NCI-H510A (cell line): Measurements from ENCODE around the gene HS6ST2.

Source experiments
- DNase-seq: peaks from one replicate; lab custom pipeline; 2025; lab: John Stamatoyannopoulos, UW

Gene HS6ST2

GRCh38 chrX:132673331-132673730 is 285.1 kb downstream of the HS6ST2 start:
- DNase-seq: no peak

- no peak for DNase-seq
Measured at GRCh38 chrX:132671229-132671641, 287.2 kb downstream of the HS6ST2 start.

GRCh38 chrX:132669142-132669541 is 289.3 kb downstream of the HS6ST2 start:
- DNase-seq: no peak

- no peak for DNase-seq
Measured at GRCh38 chrX:132668178-132668577, 290.3 kb downstream of the HS6ST2 start.

- no peak for DNase-seq
Measured at GRCh38 chrX:132665676-132666075, 292.8 kb downstream of the HS6ST2 start.

- peak; percentile 6 for DNase-seq
Measured at GRCh38 chrX:132664273-132664672, 294.2 kb downstream of the HS6ST2 start.

- no peak for DNase-seq
Measured at GRCh38 chrX:132662844-132663243, 295.6 kb downstream of the HS6ST2 start.

GRCh38 chrX:132657876-132658275 is 300.6 kb downstream of the HS6ST2 start:
- no peak for DNase-seq

GRCh38 chrX:132652871-132653270 is 305.6 kb downstream of the HS6ST2 start:
- DNase-seq: no peak

- no peak for DNase-seq
Measured at GRCh38 chrX:132651421-132652086, 306.9 kb downstream of the HS6ST2 start.

GRCh38 chrX:132648895-132649294 is 309.5 kb downstream of the HS6ST2 start:
- no peak for DNase-seq

GRCh38 chrX:132639446-132639845 is 319.0 kb downstream of the HS6ST2 start:
- no peak for DNase-seq

- DNase-seq: no peak
Measured at GRCh38 chrX:132638313-132638712, 320.1 kb downstream of the HS6ST2 start.

- no peak for DNase-seq
Measured at GRCh38 chrX:132636080-132636479, 322.3 kb downstream of the HS6ST2 start.

GRCh38 chrX:132634521-132634920 is 323.9 kb downstream of the HS6ST2 start:
- DNase-seq: no peak

GRCh38 chrX:132631579-132632232 is 326.7 kb downstream of the HS6ST2 start:
- DNase-seq: no peak

GRCh38 chrX:132624466-132624865 is 334.0 kb downstream of the HS6ST2 start:
- no peak for DNase-seq

GRCh38 chrX:132623942-132624341 is 334.5 kb downstream of the HS6ST2 start:
- DNase-seq: no peak

GRCh38 chrX:132623300-132623699 is 335.1 kb downstream of the HS6ST2 start:
- DNase-seq: no peak

- no peak for DNase-seq
Measured at GRCh38 chrX:132622130-132622529, 336.3 kb downstream of the HS6ST2 start.

GRCh38 chrX:132618810-132619209 is 339.6 kb downstream of the HS6ST2 start:
- no peak for DNase-seq

- peak; percentile 2 for DNase-seq
Measured at GRCh38 chrX:132615391-132616131, 342.9 kb downstream of the HS6ST2 start.

GRCh38 chrX:132614297-132614696 is 344.1 kb downstream of the HS6ST2 start:
- no peak for DNase-seq
